Lower lobe of right lung (tissue), 2 donors: ENCODE measurements around the gene SPATA12. TPM values are rescaled to one million over a fixed set of nuclear protein-coding genes. Genes with fewer than 3 reads are reported as not detected.

Experiments used
- ATAC-seq, 2 donors: fragments of 200-7000 bp; cut with Tn5 transposase; one replicate each; pipeline ENCODE4 v1.9.1; 2020 to 2022; ENCODE audit warnings: mild to moderate bottlenecking in 2 of 2, moderate library complexity in 2 of 2
- DNase-seq: peaks from one replicate; pipeline ENCODE4 v3.0.0-alpha.2; 2020
- H3K27ac ChIP-seq: fragments of 200-600 bp; one replicate; pipeline ENCODE4 v1.8.0; 2022
- H3K27me3 ChIP-seq: fragments of 200-600 bp; one replicate; pipeline ENCODE4 v1.8.0; 2022; ENCODE audit warnings: low read depth
- H3K36me3 ChIP-seq: fragments of 200-600 bp; one replicate; pipeline ENCODE4 v1.8.0; 2022; ENCODE audit warnings: mild to moderate bottlenecking
- H3K4me1 ChIP-seq: fragments of 200-600 bp; one replicate; pipeline ENCODE4 v1.8.0; 2022
- H3K4me3 ChIP-seq: fragments of 200-600 bp; one replicate; pipeline ENCODE4 v1.8.0; 2022; ENCODE audit warnings: mild to moderate bottlenecking
- H3K9me3 ChIP-seq: fragments of 200-600 bp; one replicate; pipeline ENCODE4 v1.8.0; 2022
- CTCF ChIP-seq: fragments of 200-600 bp; IDR thresholded peaks from one replicate; pipeline ENCODE4 v1.8.0; 2022; ENCODE audit warnings: antibody characterized with exemption, mild to moderate bottlenecking
- intact Hi-C: fragments of 100-400 bp; cut with DNase I; formaldehyde crosslinking; loops from one replicate; pipeline ENCODE4 v1.11.0; 2022
- total RNA-seq: library from RNA; stranded (reverse); fragmentation: NEBNext Ultra II Directional; extraction: Animal tissue kit (Norgen Biotek cat#: 25700); gene quantifications from one replicate; pipeline ENCODE4 v1.2.1, GENCODE V29; 2021
- donor health status: DM: no; HTN: yes; CAD: no; lungs with severe emphysema.

SPATA12 gene
- total RNA-seq, 1 donor from 2014 or later = 0.15 TPM

- H3K27ac ChIP-seq = no peak overlapping the region
- intact Hi-C loops = no loop called here
These were observed 2.6 kb downstream of the SPATA12 start for GRCh38 chr3:57063032-57063431.

GRCh38 chr3:57064001-57064400 lies 3.5 kb downstream of the SPATA12 start:
- DNase-seq = no peak
- Histone ChIP-seq H3K27me3 (no peaks in the 10 kb centered on the region), H3K27ac (no peak overlapping the region), H3K9me3 (no peaks in the 10 kb centered on the region), H3K36me3 (no peaks in the 10 kb centered on the region), H3K4me3 (no peak overlapping the region), H3K4me1 (peaks cover 46% of the 10 kb centered on the region)
- ATAC-seq = no peak
- intact Hi-C loops = no loop called here
- TF ChIP-seq CTCF = no peak

More at GRCh38 chr3:57063032-57063431, 2.6 kb downstream of the SPATA12 start:
- Histone ChIP-seq H3K4me3 (no peak overlapping the region), H3K9me3 (no peaks in the 10 kb centered on the region), H3K27me3 (no peaks in the 10 kb centered on the region), H3K36me3 (no peaks in the 10 kb centered on the region), H3K4me1 (peaks cover 40% of the 10 kb centered on the region)
- ATAC-seq = peak in 1 of 2 donors; percentile 7
- no peak for DNase-seq
- TF ChIP-seq CTCF = no peak

GRCh38 chr3:57064572-57064971 lies 4.1 kb downstream of the SPATA12 start:
- intact Hi-C loops = no loop called here
- no peak overlapping the region for H3K4me3 ChIP-seq
- DNase-seq (no peak), ATAC-seq (no peak)
- no peak overlapping the region for H3K27ac ChIP-seq
- H3K9me3 ChIP-seq = no peaks in the 10 kb centered on the region
- H3K36me3 ChIP-seq = no peaks in the 10 kb centered on the region
- no peaks in the 10 kb centered on the region for H3K27me3 ChIP-seq
- H3K4me1 ChIP-seq = peaks cover 46% of the 10 kb centered on the region
- TF ChIP-seq CTCF = no peak

- H3K27me3 ChIP-seq = no peaks in the 10 kb centered on the region
- no peak overlapping the region for H3K4me3 ChIP-seq
- intact Hi-C loops = no loop called here
- TF ChIP-seq CTCF = no peak
- no peak for DNase-seq
- no peak for ATAC-seq
- peaks cover 39% of the 10 kb centered on the region for H3K4me1 ChIP-seq
- no peaks in the 10 kb centered on the region for H3K36me3 ChIP-seq
- H3K27ac ChIP-seq = no peak overlapping the region
- H3K9me3 ChIP-seq = no peaks in the 10 kb centered on the region
These were observed 5.1 kb downstream of the SPATA12 start for GRCh38 chr3:57065588-57065987.

GRCh38 chr3:57066471-57066870 lies 6.0 kb downstream of the SPATA12 start:
- peaks cover 32% of the 10 kb centered on the region for H3K4me1 ChIP-seq
- H3K9me3 ChIP-seq = no peaks in the 10 kb centered on the region
- TF ChIP-seq CTCF = no peak
- intact Hi-C loops = no loop called here
- DNase-seq (no peak), ATAC-seq (no peak)
- no peaks in the 10 kb centered on the region for H3K27me3 ChIP-seq
- no peak overlapping the region for H3K27ac ChIP-seq
- H3K36me3 ChIP-seq = no peaks in the 10 kb centered on the region
- no peak overlapping the region for H3K4me3 ChIP-seq
